H7 (cell line): ENCODE measurements around the gene MIS12. TPM values are rescaled to one million over a fixed set of nuclear protein-coding genes. Genes with fewer than 3 reads are reported as not detected.

Experiments
- DNase-seq: peaks from one replicate; pipeline ENCODE4 v3.0.0; 2012
- H3K27me3 ChIP-seq: 2 replicates; pipeline ENCODE4 v1.6.0; 2011; ENCODE audit warnings: mild to moderate bottlenecking, low read length; ENCODE audit not compliant: control insufficient read depth, insufficient read depth
- H3K36me3 ChIP-seq: replicated peaks from 2 replicates; pipeline ENCODE4 v1.5.1; 2011; ENCODE audit warnings: low read length; ENCODE audit not compliant: control insufficient read depth, insufficient read depth
- H3K4me3 ChIP-seq: 2 replicates; pipeline ENCODE4 v1.5.1; 2011; ENCODE audit warnings: low read depth, mild to moderate bottlenecking, control low read depth, low read length, moderate library complexity; ENCODE audit not compliant: insufficient read depth
- total RNA-seq: library from RNA; depleted of rRNA; stranded (reverse); fragments of >200 nt; shearing (Covaris generic); gene quantifications from 2 replicates; pipeline ENCODE4 v1.2.3, GENCODE V29; 2014; rRNA removed

The MIS12 gene
- total RNA-seq, 1 experiment from 2014 or later: 21.5 TPM

DNA sequence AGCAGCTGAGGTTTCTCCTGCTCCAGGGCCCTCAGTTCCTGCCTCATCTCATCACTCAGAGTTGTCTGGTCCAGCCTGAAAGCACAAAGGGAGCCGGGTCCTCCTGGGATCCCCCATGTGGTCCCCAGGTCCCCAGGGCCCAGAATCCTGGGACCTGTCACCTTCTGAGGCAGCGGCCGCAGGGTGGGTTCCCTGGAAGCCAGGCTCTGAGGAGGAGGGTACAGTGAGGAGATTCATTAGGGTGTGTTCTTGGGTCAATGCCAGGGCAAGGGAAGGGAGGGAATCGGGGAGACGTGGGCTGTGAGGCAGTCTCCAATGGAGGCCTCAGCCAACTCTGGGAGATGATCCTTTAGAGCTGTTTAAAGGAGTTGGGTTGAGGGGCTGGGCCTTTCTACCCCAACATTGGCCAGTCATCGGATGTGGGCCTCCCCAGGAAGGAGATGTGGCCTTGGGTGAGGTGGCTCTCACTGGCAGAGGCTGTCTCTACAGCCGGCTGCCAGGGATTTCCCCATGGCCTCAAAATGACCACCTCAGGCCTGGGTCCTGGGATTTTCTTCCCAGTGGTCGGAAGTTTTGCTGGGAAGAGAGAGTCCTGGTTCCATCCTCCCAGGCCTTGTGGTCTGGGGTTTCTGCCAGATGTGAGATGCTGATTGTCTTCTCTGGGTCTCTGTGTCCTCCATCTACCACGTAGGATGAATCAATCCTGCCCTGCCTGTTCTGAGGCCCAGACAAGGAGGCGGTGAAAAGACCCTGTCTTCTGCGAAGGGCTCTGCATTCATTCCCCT lies 50.7 kb downstream of the MIS12 start:
- no peaks in the 10 kb centered on the region for H3K27me3 ChIP-seq
- no peaks in the 10 kb centered on the region for H3K36me3 ChIP-seq
- H3K4me3 ChIP-seq: no peak overlapping the region
- DNase-seq: no peak

DNA sequence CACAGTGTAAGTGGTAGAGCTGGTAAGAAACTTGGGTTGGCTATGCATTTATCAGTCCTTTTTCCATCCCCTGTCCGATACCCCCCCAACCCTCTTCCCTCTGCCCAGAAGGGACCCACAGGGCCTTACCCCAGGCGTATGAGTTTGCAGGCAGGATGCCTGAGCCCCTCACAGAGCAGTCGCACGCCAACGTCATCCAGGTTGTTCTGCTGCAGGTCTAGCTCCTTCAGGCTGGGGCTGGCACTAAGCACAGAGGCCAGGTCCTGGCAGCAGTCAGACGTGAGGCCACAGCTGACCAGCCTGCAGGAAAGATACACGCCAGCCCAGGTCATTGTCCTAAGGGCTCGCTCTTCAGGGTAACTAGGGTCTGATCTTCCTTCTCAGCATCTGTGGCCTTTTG lies 52.9 kb downstream of the MIS12 start:
- no peaks in the 10 kb centered on the region for H3K36me3 ChIP-seq
- H3K4me3 ChIP-seq: no peak overlapping the region
- no peaks in the 10 kb centered on the region for H3K27me3 ChIP-seq
- DNase-seq: no peak

DNA sequence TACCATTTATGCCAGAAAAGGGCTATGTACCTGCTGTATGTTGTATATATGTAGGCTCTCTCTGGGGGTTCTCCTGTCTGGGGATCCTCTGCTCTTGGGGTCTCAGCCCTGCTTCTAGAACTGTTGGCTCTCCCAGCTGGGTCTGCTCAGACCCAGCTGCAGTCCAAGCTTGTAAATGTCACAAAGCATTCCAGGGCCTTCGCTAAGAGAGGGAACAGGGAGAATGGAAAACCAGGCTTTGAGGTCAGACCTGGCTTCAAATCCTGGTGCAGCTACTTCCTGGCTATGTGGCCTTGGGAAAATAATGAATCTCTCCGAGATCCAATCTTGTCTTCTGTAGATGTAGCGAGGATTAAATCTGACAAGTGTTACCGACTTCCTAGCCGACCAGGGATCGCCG lies 54.0 kb downstream of the MIS12 start:
- Histone ChIP-seq H3K27me3 (no peaks in the 10 kb centered on the region), H3K4me3 (no peak overlapping the region), H3K36me3 (no peaks in the 10 kb centered on the region)
- DNase-seq: no peak

Other genes with a start within 250 kb of the MIS12 start
- 23.8 and 39.1 TPM in 2 replicates for gene RABEP1, start 204.3 kb upstream of the MIS12 start, total RNA-seq
- 110 and 139 TPM in 2 replicates for gene NUP88, start 66.9 kb upstream of the MIS12 start, total RNA-seq
- 52.1 and 61.2 TPM in 2 replicates for gene RPAIN, start 66.4 kb upstream of the MIS12 start, total RNA-seq
- gene C1QBP, start 47.4 kb upstream of the MIS12 start, total RNA-seq: 445 and 450 TPM in 2 replicates
- gene DHX33, start 17.6 kb upstream of the MIS12 start, total RNA-seq: 21.0 and 31.9 TPM in 2 replicates
- gene DERL2, start 388 bp upstream of the MIS12 start, total RNA-seq: 24.5 and 27.6 TPM in 2 replicates
- 2.5 and 3.2 TPM in 2 replicates for gene NLRP1, start 97.9 kb downstream of the MIS12 start, total RNA-seq